ENCODE measurements around the gene ASCC2. TPM values are rescaled to one million over a fixed set of nuclear protein-coding genes. Genes with fewer than 3 reads are reported as not detected.

The ASCC2 gene, protein sequence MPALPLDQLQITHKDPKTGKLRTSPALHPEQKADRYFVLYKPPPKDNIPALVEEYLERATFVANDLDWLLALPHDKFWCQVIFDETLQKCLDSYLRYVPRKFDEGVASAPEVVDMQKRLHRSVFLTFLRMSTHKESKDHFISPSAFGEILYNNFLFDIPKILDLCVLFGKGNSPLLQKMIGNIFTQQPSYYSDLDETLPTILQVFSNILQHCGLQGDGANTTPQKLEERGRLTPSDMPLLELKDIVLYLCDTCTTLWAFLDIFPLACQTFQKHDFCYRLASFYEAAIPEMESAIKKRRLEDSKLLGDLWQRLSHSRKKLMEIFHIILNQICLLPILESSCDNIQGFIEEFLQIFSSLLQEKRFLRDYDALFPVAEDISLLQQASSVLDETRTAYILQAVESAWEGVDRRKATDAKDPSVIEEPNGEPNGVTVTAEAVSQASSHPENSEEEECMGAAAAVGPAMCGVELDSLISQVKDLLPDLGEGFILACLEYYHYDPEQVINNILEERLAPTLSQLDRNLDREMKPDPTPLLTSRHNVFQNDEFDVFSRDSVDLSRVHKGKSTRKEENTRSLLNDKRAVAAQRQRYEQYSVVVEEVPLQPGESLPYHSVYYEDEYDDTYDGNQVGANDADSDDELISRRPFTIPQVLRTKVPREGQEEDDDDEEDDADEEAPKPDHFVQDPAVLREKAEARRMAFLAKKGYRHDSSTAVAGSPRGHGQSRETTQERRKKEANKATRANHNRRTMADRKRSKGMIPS
- 50.2 and 51.2 TPM in 2 replicates for polyA plus RNA-seq (2013)

GRCh38 chr22:29837741-29838598 is at the start of gene ASCC2:
TSS of gene ASCC2 (minus strand) at chr22:29838274. CDS start at chr22:29832325, 5,949 bp downstream.
- Histone ChIP-seq H3K27me3 (ENCODE audit: insufficient read depth, low read length) (no peaks in the 10 kb centered on the region), H3K23ac (ENCODE audit: low read length) (no peak within 1 kb of the TSS), H4K91ac (ENCODE audit: low read depth, low read length) (peak within 1 kb of the TSS; percentile 94), H3K14ac (ENCODE audit: low read length) (peak within 1 kb of the TSS; percentile 94), H2BK12ac (ENCODE audit: low read length) (peak within 1 kb of the TSS; percentile 65), H3K36me3 (ENCODE audit: control insufficient read depth in 1 of 2, insufficient read depth in 2 of 2, low read length in 2 of 2) (peaks cover 0 to 2% of the 10 kb centered on the region in 2 experiments), H2BK120ac (ENCODE audit: insufficient read depth, low read length, poor library complexity) (peak within 1 kb of the TSS; percentile 92), H4K8ac (ENCODE audit: low read depth, low read length) (peak within 1 kb of the TSS; percentile 94), H3K4me2 (ENCODE audit: low read length) (peak within 1 kb of the TSS; percentile 74), H3K9ac (ENCODE audit: low read length) (peak within 1 kb of the TSS; percentile 70), H3K79me1 (ENCODE audit: low read length) (peaks cover 4% of the 10 kb centered on the region), H4K12ac (ENCODE audit: low read depth, low read length) (peak within 1 kb of the TSS; percentile 79), H3K79me2 (ENCODE audit: control insufficient read depth, insufficient read depth, low read length, poor library complexity) (peaks cover 5% of the 10 kb centered on the region), H3K4me1 (ENCODE audit: control insufficient read depth in 1 of 2, insufficient read depth in 2 of 2, low read length in 2 of 2) (peaks cover 6 to 7% of the 10 kb centered on the region in 2 experiments), H2AK5ac (ENCODE audit: low read length) (peak within 1 kb of the TSS; percentile 49), H3K9me3 (ENCODE audit: insufficient read depth, low read depth, low read length) (no peaks in the 10 kb centered on the region), H3K27ac (ENCODE audit: low read depth, low read length) (peak within 1 kb of the TSS; percentile 35), H3K4me3 (ENCODE audit: low read depth, low read length) (peak within 1 kb of the TSS; percentile 88), H3K4ac (ENCODE audit: low read depth, low read length) (peak within 1 kb of the TSS; percentile 96), H2BK5ac (ENCODE audit: low read depth, low read length, poor library complexity) (peak within 1 kb of the TSS; percentile 78), H3K18ac (ENCODE audit: low read length) (peak within 1 kb of the TSS; percentile 97), H2AFZ (ENCODE audit: insufficient read depth, low read length, poor library complexity) (peak within 1 kb of the TSS; percentile 95)
- no CpG with 5 or more reads among the region's 54 CpGs for WGBS (ENCODE audit: extremely low coverage, insufficient coverage, insufficient read length)
- DNase-seq, result peak; percentile 100

DNA sequence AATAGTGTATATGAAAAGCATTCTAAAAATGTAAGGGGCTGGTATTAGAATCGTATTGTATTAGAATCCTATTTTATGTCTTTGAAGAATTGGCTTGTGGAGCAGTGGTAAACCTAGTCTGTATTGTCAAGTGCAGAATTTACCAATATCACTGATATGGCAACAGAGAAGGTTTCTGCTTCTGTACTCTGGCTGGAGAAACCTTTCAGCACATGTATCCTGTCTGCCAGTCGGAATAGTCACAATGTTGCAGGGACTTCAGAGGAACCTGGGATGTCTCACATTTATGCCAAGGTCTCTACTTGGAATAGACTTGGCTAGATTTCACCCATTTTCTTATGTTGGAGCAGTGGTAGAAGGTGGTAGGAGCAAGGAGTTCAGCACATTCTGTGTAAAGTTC is 49.3 kb upstream of the ASCC2 start:
- Histone ChIP-seq H3K14ac (ENCODE audit: low read length) (no peak overlapping the region), H3K4me3 (ENCODE audit: low read depth, low read length) (no peak overlapping the region), H3K4me2 (ENCODE audit: low read length) (no peak overlapping the region), H2BK12ac (ENCODE audit: low read length) (no peak overlapping the region), H4K12ac (ENCODE audit: low read depth, low read length) (no peak overlapping the region), H4K8ac (ENCODE audit: low read depth, low read length) (no peak overlapping the region), H3K36me3 (ENCODE audit: control insufficient read depth in 1 of 2, insufficient read depth in 2 of 2, low read length in 2 of 2) (no peaks in the 10 kb centered on the region), H3K79me1 (ENCODE audit: low read length) (peaks cover 7% of the 10 kb centered on the region), H3K9me3 (ENCODE audit: insufficient read depth, low read depth, low read length) (no peaks in the 10 kb centered on the region), H3K18ac (ENCODE audit: low read length) (no peak overlapping the region), H3K27ac (ENCODE audit: low read depth, low read length) (no peak overlapping the region), H2BK5ac (ENCODE audit: low read depth, low read length, poor library complexity) (no peak overlapping the region), H3K4me1 (ENCODE audit: control insufficient read depth in 1 of 2, insufficient read depth in 2 of 2, low read length in 2 of 2) (no peaks in the 10 kb centered on the region), H2AFZ (ENCODE audit: insufficient read depth, low read length, poor library complexity) (no peak overlapping the region), H3K9ac (ENCODE audit: low read length) (no peak overlapping the region), H3K4ac (ENCODE audit: low read depth, low read length) (peak overlapping the region; percentile 53), H3K23ac (ENCODE audit: low read length) (no peak overlapping the region), H3K27me3 (ENCODE audit: insufficient read depth, low read length) (no peaks in the 10 kb centered on the region), H4K91ac (ENCODE audit: low read depth, low read length) (no peak overlapping the region), H2BK120ac (ENCODE audit: insufficient read depth, low read length, poor library complexity) (no peak overlapping the region), H2AK5ac (ENCODE audit: low read length) (no peak overlapping the region), H3K79me2 (ENCODE audit: control insufficient read depth, insufficient read depth, low read length, poor library complexity) (peaks cover 11% of the 10 kb centered on the region)
- no CpG with 5 or more reads among the region's 2 CpGs for WGBS (ENCODE audit: extremely low coverage, insufficient coverage, insufficient read length)
- no peak for DNase-seq

- Histone ChIP-seq H3K27ac (ENCODE audit: low read depth, low read length) (no peak overlapping the region), H2BK120ac (ENCODE audit: insufficient read depth, low read length, poor library complexity) (no peak overlapping the region), H3K4me3 (ENCODE audit: low read depth, low read length) (no peak overlapping the region), H4K91ac (ENCODE audit: low read depth, low read length) (no peak overlapping the region), H3K9me3 (ENCODE audit: insufficient read depth, low read depth, low read length) (no peaks in the 10 kb centered on the region), H3K9ac (ENCODE audit: low read length) (no peak overlapping the region), H2BK12ac (ENCODE audit: low read length) (no peak overlapping the region), H3K4ac (ENCODE audit: low read depth, low read length) (no peak overlapping the region), H2AK5ac (ENCODE audit: low read length) (no peak overlapping the region), H3K4me1 (ENCODE audit: control insufficient read depth in 1 of 2, insufficient read depth in 2 of 2, low read length in 2 of 2) (no peaks in the 10 kb centered on the region), H3K27me3 (ENCODE audit: insufficient read depth, low read length) (no peaks in the 10 kb centered on the region), H3K79me2 (ENCODE audit: control insufficient read depth, insufficient read depth, low read length, poor library complexity) (peaks cover 11% of the 10 kb centered on the region), H3K4me2 (ENCODE audit: low read length) (no peak overlapping the region), H3K23ac (ENCODE audit: low read length) (no peak overlapping the region), H2AFZ (ENCODE audit: insufficient read depth, low read length, poor library complexity) (no peak overlapping the region), H3K36me3 (ENCODE audit: control insufficient read depth in 1 of 2, insufficient read depth in 2 of 2, low read length in 2 of 2) (no peaks in the 10 kb centered on the region), H4K8ac (ENCODE audit: low read depth, low read length) (no peak overlapping the region), H2BK5ac (ENCODE audit: low read depth, low read length, poor library complexity) (no peak overlapping the region), H3K79me1 (ENCODE audit: low read length) (peaks cover 7% of the 10 kb centered on the region), H4K12ac (ENCODE audit: low read depth, low read length) (no peak overlapping the region), H3K14ac (ENCODE audit: low read length) (no peak overlapping the region), H3K18ac (ENCODE audit: low read length) (no peak overlapping the region)
- DNase-seq, result peak in 1 of 2 donors; percentile 47
- no CpG with 5 or more reads among the region's 1 CpG for WGBS (ENCODE audit: extremely low coverage, insufficient coverage, insufficient read length)
Observed at GRCh38 chr22:29886596-29886995, 48.5 kb upstream of the ASCC2 start.

GRCh38 chr22:29885610-29886009 is 47.5 kb upstream of the ASCC2 start:
- H2BK12ac ChIP-seq (ENCODE audit: low read length), result no peak overlapping the region
- H2AFZ ChIP-seq (ENCODE audit: insufficient read depth, low read length, poor library complexity), result no peak overlapping the region
- no peak overlapping the region for H2BK120ac ChIP-seq (ENCODE audit: insufficient read depth, low read length, poor library complexity)
- no peaks in the 10 kb centered on the region for H3K4me1 ChIP-seq (ENCODE audit: control insufficient read depth in 1 of 2, insufficient read depth in 2 of 2, low read length in 2 of 2)
- no peak overlapping the region for H3K4me3 ChIP-seq (ENCODE audit: low read depth, low read length)
- no peak overlapping the region for H2AK5ac ChIP-seq (ENCODE audit: low read length)
- no CpG with 5 or more reads among the region's 4 CpGs for WGBS (ENCODE audit: extremely low coverage, insufficient coverage, insufficient read length)
- no peak overlapping the region for H3K27ac ChIP-seq (ENCODE audit: low read depth, low read length)
- no peak overlapping the region for H3K4me2 ChIP-seq (ENCODE audit: low read length)
- peak overlapping the region; percentile 74 for H3K23ac ChIP-seq (ENCODE audit: low read length)
- H3K18ac ChIP-seq (ENCODE audit: low read length), result no peak overlapping the region
- H3K9ac ChIP-seq (ENCODE audit: low read length), result no peak overlapping the region
- H3K36me3 ChIP-seq (ENCODE audit: control insufficient read depth in 1 of 2, insufficient read depth in 2 of 2, low read length in 2 of 2), result no peaks in the 10 kb centered on the region
- no peak overlapping the region for H4K12ac ChIP-seq (ENCODE audit: low read depth, low read length)
- H4K8ac ChIP-seq (ENCODE audit: low read depth, low read length), result no peak overlapping the region
- H3K27me3 ChIP-seq (ENCODE audit: insufficient read depth, low read length), result no peaks in the 10 kb centered on the region
- no peaks in the 10 kb centered on the region for H3K9me3 ChIP-seq (ENCODE audit: insufficient read depth, low read depth, low read length)
- H3K14ac ChIP-seq (ENCODE audit: low read length), result no peak overlapping the region
- H2BK5ac ChIP-seq (ENCODE audit: low read depth, low read length, poor library complexity), result no peak overlapping the region
- no peak overlapping the region for H4K91ac ChIP-seq (ENCODE audit: low read depth, low read length)
- DNase-seq, result peak; percentile 57 to 84
- H3K4ac ChIP-seq (ENCODE audit: low read depth, low read length), result peak overlapping the region; percentile 62
- peaks cover 7% of the 10 kb centered on the region for H3K79me1 ChIP-seq (ENCODE audit: low read length)
- peaks cover 8% of the 10 kb centered on the region for H3K79me2 ChIP-seq (ENCODE audit: control insufficient read depth, insufficient read depth, low read length, poor library complexity)
